ENCODE results near the gene H3-3A. TPM values are rescaled to one million over a fixed set of nuclear protein-coding genes. Genes with fewer than 3 reads are reported as not detected.
A peak's percentile ranks its signal among the peaks of the same experiment; 100 is the strongest.

H3-3A gene
- total and polyA plus RNA-seq, 2 of the 8 experiments (the other 6 are each of a cell fraction or from before 2014, with no cell fraction given), result 1,157 to 1,223 TPM

- no peak overlapping the region for H3K4ac ChIP-seq (replicated peaks; ENCODE audit: insufficient read length, low read depth, low read length)
- ChIA-PET CTCF (ENCODE audit: partially characterized antibody) (interaction anchor here (0.6 to 5.8 kb wide), 37 partner anchors 9 to 124 kb away, joined by 3 to 53 read pairs (median 4); partner anchors contain the start of gene SDE2), POLR2A (ENCODE audit: partially characterized antibody) (interaction anchor here (0.6 to 3.3 kb wide), 26 partner anchors 8 to 556 kb away, joined by 3 to 19 read pairs (median 5); partner anchors contain the start of gene SDE2)
- no peak overlapping the region for H2BK12ac ChIP-seq (ENCODE audit: low read depth, low read length)
- H3K4me2 ChIP-seq (ENCODE audit: insufficient read depth in 1 of 2, low read depth in 2 of 2, low read length in 2 of 2), result peak overlapping the region; percentile 50 to 63
- no peak overlapping the region for H2AK5ac ChIP-seq (ENCODE audit: low read depth, low read length)
- no peak overlapping the region for H3K27ac ChIP-seq (ENCODE audit: low read depth, low read length)
- no peak overlapping the region for H3K23ac ChIP-seq (ENCODE audit: insufficient read length)
- H3K14ac ChIP-seq (ENCODE audit: insufficient read length), result no peak overlapping the region
- no peak for DNase-seq (ENCODE audit: low read depth in 1 of 2, low spot score in 2 of 2)
- H4K8ac ChIP-seq (ENCODE audit: extremely low read depth, insufficient read depth, low read length), result no peak overlapping the region
- no peak overlapping the region for H4K91ac ChIP-seq (replicated peaks; ENCODE audit: insufficient read length, low read length)
- H3K79me1 ChIP-seq (ENCODE audit: low read depth, low read length), result peaks cover 2% of the 10 kb centered on the region; the same call in 1 of the 2 replicates
- peaks cover 0 to 9% (median 2%) of the 10 kb centered on the region in 4 experiments; a peak in 4 of 7 replicates for H3K4me1 ChIP-seq (replicated peaks in 1 of 4; ENCODE audit: control insufficient read depth in 3 of 4, insufficient read depth in 4 of 4, low read length in 3 of 4)
- H2BK15ac ChIP-seq (ENCODE audit: low read length), result no peak overlapping the region
- H2BK120ac ChIP-seq (replicated peaks; ENCODE audit: low read depth, low read length), result no peak overlapping the region
- H2BK5ac ChIP-seq (ENCODE audit: low read depth, low read length), result no peak overlapping the region
- FAIRE-seq, result no peak
- H2BK20ac ChIP-seq (ENCODE audit: low read length), result no peak overlapping the region
- peaks cover 12 to 54% (median 37%) of the 10 kb centered on the region in 4 experiments for H3K36me3 ChIP-seq (ENCODE audit: control insufficient read depth in 2 of 4, insufficient read depth in 4 of 4, low read length in 3 of 4)
- no peak overlapping the region for H4K5ac ChIP-seq (ENCODE audit: insufficient read length, low read depth, low read length)
- H3K18ac ChIP-seq (ENCODE audit: extremely low read depth, low read length), result no peak overlapping the region
- no peak overlapping the region for H3K9ac ChIP-seq (replicated peaks in 1 of 4; ENCODE audit: extremely low read depth in 1 of 4, low read depth in 3 of 4, low read length in 3 of 4)
- H2AFZ ChIP-seq (ENCODE audit: low read length), result no peak overlapping the region
- H3K56ac ChIP-seq (replicated peaks; ENCODE audit: insufficient read length, low read depth, low read length), result no peak overlapping the region
- H3K79me2 ChIP-seq (ENCODE audit: control insufficient read depth in 1 of 2, insufficient read depth in 2 of 2, low read length in 2 of 2), result peaks cover 36 to 82% of the 10 kb centered on the region in 2 experiments
- WGBS, 2 experiments (ENCODE audit: extremely low coverage in 1 of 2, insufficient coverage in 1 of 2, insufficient read length in 1 of 2, insufficient replicate concordance in 2 of 2, low coverage in 1 of 2, low lambda C conversion rate in 2 of 2, missing lambda C conversion rate in 1 of 2), result 7% methylated on average over 5 of the region's 5 CpGs; no CpG with 5 or more reads in 1 of the 2 experiments
- peaks cover 1% of the 10 kb centered on the region; the same call in 1 of the 2 replicates for H3K23me2 ChIP-seq (ENCODE audit: low read depth, low read length)
- H3K4me3 ChIP-seq (ENCODE audit: extremely low read depth in 1 of 4, insufficient read depth in 2 of 4, low read depth in 3 of 4, low read length in 4 of 4), result peak overlapping the region; percentile 91 to 100 (median 94)
- no peaks in the 10 kb centered on the region for H3K27me3 ChIP-seq (replicated peaks in 1 of 4; ENCODE audit: control insufficient read depth in 3 of 4, extremely low read depth in 1 of 4, insufficient read depth in 3 of 4, low read length in 3 of 4)
- peaks cover 26 to 40% of the 10 kb centered on the region in 2 experiments for H4K20me1 ChIP-seq (replicated peaks in 1 of 2; ENCODE audit: control insufficient read depth in 1 of 2, insufficient read depth in 2 of 2, low read length in 2 of 2)
- H3K9me3 ChIP-seq (ENCODE audit: insufficient read depth in 2 of 2, low read depth in 1 of 2, low read length in 1 of 2), result no peaks in the 10 kb centered on the region
- TF ChIP-seq YY1 (IDR thresholded peaks at IDR 0.05; ENCODE audit: low read depth, low read length) (no peak), EP300 (IDR thresholded peaks at IDR 0.05; ENCODE audit: borderline replicate concordance in 1 of 2, low read depth in 2 of 2, low read length in 2 of 2) (no peak), SRF (IDR thresholded peaks at IDR 0.05; ENCODE audit: low read depth, low read length) (no peak), MAFK (IDR thresholded peaks at IDR 0.05; ENCODE audit: low read depth, low read length) (no peak), CHD1 (IDR thresholded peaks at IDR 0.05; ENCODE audit: low read depth, low read length) (no peak; the same call in 1 of the 2 replicates), POLR2A (IDR thresholded peaks at IDR 0.05; ENCODE audit: control extremely low read depth in 1 of 2, low read depth in 2 of 2, low read length in 2 of 2) (peak in 1 of 2 experiments; percentile 35; a peak in 1 of 3 replicates), KDM4A (IDR thresholded peaks at IDR 0.05; ENCODE audit: low read depth, low read length, severe bottlenecking) (no peak), TAF1 (IDR thresholded peaks at IDR 0.05; ENCODE audit: low read depth, low read length) (no peak), HDAC2 (IDR thresholded peaks at IDR 0.05; ENCODE audit: borderline replicate concordance in 1 of 2, low read depth in 2 of 2, low read length in 2 of 2) (no peak), BCL11A (IDR thresholded peaks at IDR 0.05; ENCODE audit: low read depth in 2 of 2, low read length in 2 of 2) (no peak), POU5F1 (IDR thresholded peaks at IDR 0.05; ENCODE audit: low read depth, low read length) (no peak), TCF12 (IDR thresholded peaks at IDR 0.05; ENCODE audit: low read depth, low read length) (no peak), RXRA (IDR thresholded peaks at IDR 0.05; ENCODE audit: insufficient read depth, low read depth, low read length) (no peak)
Measured at GRCh38 chr1:226064816-226065248, 2.3 kb downstream of the H3-3A start.

All from H1 (cell line).